ENCODE measurements around the gene CYBB.

CYBB gene

GRCh38 chrX:37755025-37755424 lies 24.8 kb upstream of the CYBB start:
- Histone ChIP-seq H3K27ac (ENCODE audit: low read depth, low read length) (peak overlapping the region; percentile 96), H4K20me1 (ENCODE audit: low read depth, low read length) (no peaks in the 10 kb centered on the region), H3K27me3 (ENCODE audit: low read length) (no peaks in the 10 kb centered on the region), H3F3A (ENCODE audit: insufficient read depth) (peaks cover 6% of the 10 kb centered on the region; the same call in 1 of the 2 replicates), H3K9me3 (ENCODE audit: insufficient read depth, low read length) (no peaks in the 10 kb centered on the region), H3K9me2 (replicated peaks; ENCODE audit: insufficient read depth, low read length) (no peaks in the 10 kb centered on the region), H3K36me3 (ENCODE audit: low read length) (no peaks in the 10 kb centered on the region), H3K4me3 (ENCODE audit: insufficient read depth, low read length, poor library complexity, severe bottlenecking) (peak overlapping the region; percentile 31), H3K79me2 (ENCODE audit: insufficient read depth, low read length) (no peaks in the 10 kb centered on the region), H3K4me2 (ENCODE audit: low read depth, low read length, poor library complexity, severe bottlenecking) (peak overlapping the region; percentile 56), H2AFZ (ENCODE audit: low read depth, low read length, severe bottlenecking) (peak overlapping the region; percentile 14), H3K9ac (ENCODE audit: low read length) (peak overlapping the region; percentile 40)
- no peak for TF ChIP-seq CTCF (IDR thresholded peaks at IDR 0.05; ENCODE audit: insufficient read depth, low read length, poor library complexity, severe bottlenecking)
- TF ChIP-seq EZH2phosphoT487 (conservative IDR thresholded peaks at IDR 0.05; ENCODE audit: low read length): no peak

DNA sequence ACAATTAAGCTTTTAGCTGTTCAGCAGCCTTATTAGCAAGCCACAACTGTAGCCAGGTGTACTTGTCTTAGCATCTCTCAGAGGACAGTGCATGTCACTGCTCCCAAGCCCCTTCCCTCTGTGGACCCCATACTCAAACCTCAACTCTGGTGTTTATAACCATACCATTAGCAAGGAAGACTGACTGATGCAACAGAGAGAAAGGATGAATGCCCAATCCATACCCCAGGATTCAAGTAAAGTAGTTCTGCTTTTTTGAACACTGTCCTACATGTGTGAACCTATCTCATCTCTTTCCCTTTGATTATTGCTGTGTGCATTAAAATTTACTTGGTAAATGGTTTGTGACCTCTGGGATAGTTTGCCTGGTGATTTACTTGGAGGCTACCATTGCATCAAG lies 22.8 kb upstream of the CYBB start:
- Histone ChIP-seq H2AFZ (ENCODE audit: low read depth, low read length, severe bottlenecking) (no peak overlapping the region), H3F3A (ENCODE audit: insufficient read depth) (0 out of 2 replicates have a peak, but pooled peaks cover 6% of the 10 kb centered on the region), H3K36me3 (ENCODE audit: low read length) (no peaks in the 10 kb centered on the region), H3K79me2 (ENCODE audit: insufficient read depth, low read length) (no peaks in the 10 kb centered on the region), H3K9ac (ENCODE audit: low read length) (no peak overlapping the region), H3K27ac (ENCODE audit: low read depth, low read length) (no peak overlapping the region), H3K9me2 (replicated peaks; ENCODE audit: insufficient read depth, low read length) (no peaks in the 10 kb centered on the region), H3K4me2 (ENCODE audit: low read depth, low read length, poor library complexity, severe bottlenecking) (no peak overlapping the region), H4K20me1 (ENCODE audit: low read depth, low read length) (no peaks in the 10 kb centered on the region), H3K9me3 (ENCODE audit: insufficient read depth, low read length) (no peaks in the 10 kb centered on the region), H3K27me3 (ENCODE audit: low read length) (no peaks in the 10 kb centered on the region), H3K4me3 (ENCODE audit: insufficient read depth, low read length, poor library complexity, severe bottlenecking) (no peak overlapping the region)
- no peak for TF ChIP-seq CTCF (IDR thresholded peaks at IDR 0.05; ENCODE audit: insufficient read depth, low read length, poor library complexity, severe bottlenecking)
- TF ChIP-seq EZH2phosphoT487 (conservative IDR thresholded peaks at IDR 0.05; ENCODE audit: low read length): no peak

GRCh38 chrX:37759351-37759750 lies 20.5 kb upstream of the CYBB start:
- no peaks in the 10 kb centered on the region for H3K79me2 ChIP-seq (ENCODE audit: insufficient read depth, low read length)
- no peaks in the 10 kb centered on the region for H3K9me3 ChIP-seq (ENCODE audit: insufficient read depth, low read length)
- no peak overlapping the region for H3K4me3 ChIP-seq (ENCODE audit: insufficient read depth, low read length, poor library complexity, severe bottlenecking)
- H3K9me2 ChIP-seq (replicated peaks; ENCODE audit: insufficient read depth, low read length): no peaks in the 10 kb centered on the region
- TF ChIP-seq EZH2phosphoT487 (conservative IDR thresholded peaks at IDR 0.05; ENCODE audit: low read length): no peak
- no peak for TF ChIP-seq CTCF (IDR thresholded peaks at IDR 0.05; ENCODE audit: insufficient read depth, low read length, poor library complexity, severe bottlenecking)
- H3K4me2 ChIP-seq (ENCODE audit: low read depth, low read length, poor library complexity, severe bottlenecking): no peak overlapping the region
- no peaks in the 10 kb centered on the region for H3K36me3 ChIP-seq (ENCODE audit: low read length)
- no peaks in the 10 kb centered on the region for H3K27me3 ChIP-seq (ENCODE audit: low read length)
- H3K9ac ChIP-seq (ENCODE audit: low read length): no peak overlapping the region
- H2AFZ ChIP-seq (ENCODE audit: low read depth, low read length, severe bottlenecking): no peak overlapping the region
- no peak overlapping the region for H3K27ac ChIP-seq (ENCODE audit: low read depth, low read length)
- 0 out of 2 replicates have a peak, but pooled peaks cover 6% of the 10 kb centered on the region for H3F3A ChIP-seq (ENCODE audit: insufficient read depth)
- no peaks in the 10 kb centered on the region for H4K20me1 ChIP-seq (ENCODE audit: low read depth, low read length)

Measured in SU-DHL-6 (cell line).